Loucy (cell line): ENCODE measurements around the gene ZNF292.

Experiments
- H2AFZ ChIP-seq: fragments of 200-600 bp; sonication (generic); 2 replicates; pipeline ENCODE4 v1.6.0; 2016; ENCODE audit warnings: antibody characterized with exemption, mild to moderate bottlenecking, low read length, moderate library complexity
- H3F3A ChIP-seq: fragments of 200-600 bp; 2 replicates; pipeline ENCODE4 v1.6.0; 2016; ENCODE audit warnings: antibody characterized with exemption, low read depth, mild to moderate bottlenecking
- H3K27me3 ChIP-seq: fragments of 200-600 bp; sonication (generic); 2 replicates; pipeline ENCODE4 v1.6.1; 2014; ENCODE audit warnings: low read length, mild to moderate bottlenecking; ENCODE audit not compliant: insufficient read depth, poor library complexity, severe bottlenecking
- H3K36me3 ChIP-seq: fragments of 200-600 bp; sonication (generic); 2 replicates; pipeline ENCODE4 v1.6.1; 2016; ENCODE audit warnings: low read length; ENCODE audit not compliant: insufficient read depth
- H3K4me1 ChIP-seq: fragments of 200-600 bp; sonication (generic); 2 replicates; pipeline ENCODE4 v1.5.1; 2014; ENCODE audit warnings: low read length, mild to moderate bottlenecking; ENCODE audit not compliant: insufficient read depth, poor library complexity, severe bottlenecking
- H3K4me2 ChIP-seq: fragments of 200-600 bp; sonication (generic); 2 replicates; pipeline ENCODE4 v1.6.0; 2014; ENCODE audit warnings: antibody characterized with exemption, low read length, low read depth, mild to moderate bottlenecking; ENCODE audit not compliant: poor library complexity, severe bottlenecking
- H3K4me3 ChIP-seq: fragments of 200-600 bp; sonication (generic); 2 replicates; pipeline ENCODE4 v1.5.1; 2014; ENCODE audit warnings: low read length, mild to moderate bottlenecking, mixed read lengths; ENCODE audit not compliant: poor library complexity, severe bottlenecking
- H3K79me2 ChIP-seq: fragments of 200-600 bp; sonication (generic); 2 replicates; pipeline ENCODE4 v1.6.1; 2014; ENCODE audit warnings: low read length; ENCODE audit not compliant: insufficient read depth
- H3K9ac ChIP-seq: fragments of 200-600 bp; sonication (generic); 2 replicates; pipeline ENCODE4 v1.6.0; 2014; ENCODE audit warnings: mild to moderate bottlenecking, low read depth, low read length, moderate library complexity; ENCODE audit not compliant: poor library complexity, severe bottlenecking
- H3K9me2 ChIP-seq: fragments of 200-600 bp; sonication (generic); replicated peaks from 2 replicates; pipeline ENCODE4 v1.6.1; 2016; ENCODE audit warnings: low read depth, low read length, mixed read lengths
- H3K9me3 ChIP-seq: fragments of 200-600 bp; sonication (generic); 2 replicates; pipeline ENCODE4 v1.6.1; 2014; ENCODE audit warnings: mild to moderate bottlenecking, antibody characterized with exemption, low read length, low read depth; ENCODE audit not compliant: insufficient read depth
- H4K20me1 ChIP-seq: fragments of 200-600 bp; sonication (generic); 2 replicates; pipeline ENCODE4 v1.6.0; 2014; ENCODE audit warnings: antibody characterized with exemption, low read length, mild to moderate bottlenecking; ENCODE audit not compliant: insufficient read depth, poor library complexity, severe bottlenecking
- CTCF ChIP-seq: fragments of 200-600 bp; sonication (generic); conservative IDR thresholded peaks from 2 replicates; pipeline ENCODE4 v1.5.1; 2014; ENCODE audit warnings: mild to moderate bottlenecking, antibody characterized with exemption, low read length
- EZH2phosphoT487 ChIP-seq: fragments of 200-600 bp; IDR thresholded peaks from 2 replicates; pipeline ENCODE4 v1.6.1; 2018; ENCODE audit warnings: antibody characterized with exemption, mild to moderate bottlenecking, moderate library complexity, borderline replicate concordance

Gene ZNF292

GRCh38 chr6:87171938-87172633, 16.7 kb downstream of the ZNF292 start:
- TF ChIP-seq CTCF (no peak), EZH2phosphoT487 (no peak)
- Histone ChIP-seq H3K36me3 (peaks cover 39% of the 10 kb centered on the region; the same call in 1 of the 2 replicates), H2AFZ (no peak overlapping the region), H3K4me3 (no peak overlapping the region), H3K4me1 (peaks cover 16% of the 10 kb centered on the region), H3K27me3 (no peaks in the 10 kb centered on the region), H3K9ac (no peak overlapping the region), H4K20me1 (peaks cover 99% of the 10 kb centered on the region), H3K4me2 (peak overlapping the region; percentile 38), H3K9me2 (no peaks in the 10 kb centered on the region), H3K9me3 (no peaks in the 10 kb centered on the region), H3K79me2 (peaks cover 100% of the 10 kb centered on the region), H3F3A (no peaks in the 10 kb centered on the region)

- no peak overlapping the region for H3K4me3 ChIP-seq
- no peaks in the 10 kb centered on the region for H3F3A ChIP-seq
- peaks cover 100% of the 10 kb centered on the region for H3K79me2 ChIP-seq
- peaks cover 51% of the 10 kb centered on the region; the same call in 1 of the 2 replicates for H3K36me3 ChIP-seq
- H3K4me2 ChIP-seq = peak overlapping the region; percentile 18
- H2AFZ ChIP-seq = no peak overlapping the region
- H3K9me2 ChIP-seq = no peaks in the 10 kb centered on the region
- H3K4me1 ChIP-seq = peaks cover 15% of the 10 kb centered on the region
- H3K9me3 ChIP-seq = no peaks in the 10 kb centered on the region
- no peak for TF ChIP-seq EZH2phosphoT487
- TF ChIP-seq CTCF = no peak
- no peaks in the 10 kb centered on the region for H3K27me3 ChIP-seq
- H4K20me1 ChIP-seq = peaks cover 99% of the 10 kb centered on the region
- no peak overlapping the region for H3K9ac ChIP-seq
Measured at GRCh38 chr6:87174078-87174579, 18.8 kb downstream of the ZNF292 start.

GRCh38 chr6:87176493-87176892, 21.1 kb downstream of the ZNF292 start:
- Histone ChIP-seq H3K4me2 (no peak overlapping the region), H2AFZ (no peak overlapping the region), H3K4me3 (no peak overlapping the region), H3F3A (no peaks in the 10 kb centered on the region), H3K79me2 (peaks cover 100% of the 10 kb centered on the region), H3K9me2 (no peaks in the 10 kb centered on the region), H3K27me3 (no peaks in the 10 kb centered on the region), H3K9me3 (no peaks in the 10 kb centered on the region), H3K9ac (no peak overlapping the region), H3K4me1 (peaks cover 9% of the 10 kb centered on the region), H4K20me1 (peaks cover 99% of the 10 kb centered on the region), H3K36me3 (peaks cover 66% of the 10 kb centered on the region; the same call in 1 of the 2 replicates)
- TF ChIP-seq CTCF = no peak
- no peak for TF ChIP-seq EZH2phosphoT487
